ENCODE data around the gene TEP1.

- TF ChIP-seq CTCF (IDR thresholded peaks at IDR 0.05) (no peak), POLR2A (IDR thresholded peaks at IDR 0.05) (no peak)
These were observed 80.4 kb downstream of the TEP1 start, which contains the start of gene CCNB1IP1 for GRCh38 chr14:20332788-20333493.

All from lower leg skin (tissue), 3 donors.